Fibroblast of the aortic adventitia (primary cell): ENCODE results near the gene CSNK1D. TPM values are rescaled to one million over a fixed set of nuclear protein-coding genes. Genes with fewer than 3 reads are reported as not detected.

ENCODE experiments used
- DNase-seq: peaks from one replicate; pipeline ENCODE4 v3.0.0-alpha.2; 2010; ENCODE audit warnings: low read depth
- H3K4me3 ChIP-seq: 2 replicates; pipeline ENCODE4 v1.5.1; 2011; ENCODE audit warnings: low read depth, mild to moderate bottlenecking, control low read depth, low read length, moderate library complexity
- total RNA-seq: library from RNA; depleted of rRNA; stranded (reverse); fragments of >200 nt; gene quantifications from 2 replicates; pipeline ENCODE4 v1.2.3, GENCODE V29; 2012; ENCODE audit warnings: low replicate concordance
- TF ChIP-seq, protein P1 (sequence below): IDR thresholded peaks from 2 replicates; pipeline ENCODE4 v1.5.1; 2011; ENCODE audit warnings: mild to moderate bottlenecking, low read length, control low read depth, inconsistent platforms; ENCODE audit not compliant: insufficient read depth

The CSNK1D gene
- total RNA-seq, 1 donor = 52.7 TPM

DNA sequence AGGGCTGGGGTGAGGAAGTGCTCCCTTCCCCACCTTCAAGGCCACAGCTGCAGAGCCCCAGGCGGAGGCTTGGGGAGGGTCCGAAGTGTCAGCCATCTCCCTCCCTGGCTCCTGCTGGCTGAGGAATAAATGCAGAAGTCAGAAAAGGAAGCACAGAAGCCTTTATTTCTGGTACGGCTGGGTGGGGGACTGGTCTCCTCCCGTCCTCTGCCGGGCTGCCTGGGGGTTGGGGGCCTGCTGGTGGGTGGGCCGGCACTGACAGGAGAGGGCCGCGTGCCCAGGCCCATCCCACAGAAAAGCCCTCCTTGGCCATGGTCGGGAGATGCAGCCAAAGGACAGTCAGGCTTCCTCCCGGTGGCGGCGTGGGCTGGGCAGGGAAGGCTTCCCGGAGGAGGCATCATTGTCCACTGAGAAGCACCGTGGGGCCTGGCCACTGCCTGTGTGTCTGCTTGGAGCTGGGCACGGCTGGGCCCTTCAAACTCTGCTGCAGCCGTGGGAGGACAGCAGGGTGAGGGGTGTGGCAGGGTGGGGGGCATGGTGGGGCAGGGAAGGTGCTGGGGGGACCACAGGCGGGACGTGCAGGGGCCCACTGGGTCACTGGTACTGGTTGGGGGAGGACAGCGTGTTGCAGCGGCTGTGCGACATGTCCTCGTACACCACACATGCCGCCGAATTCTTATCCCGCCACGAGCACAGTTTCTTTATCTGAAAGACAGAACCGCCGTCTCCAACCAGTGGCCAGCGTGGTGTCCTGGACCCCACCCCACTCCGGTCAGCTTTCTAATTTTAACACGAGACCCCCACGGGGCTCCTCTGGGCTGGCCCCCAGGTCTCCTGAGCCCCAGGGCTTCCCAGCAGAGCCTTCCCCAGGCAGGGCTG is 41.5 kb upstream of the CSNK1D start:
- TF ChIP-seq, protein P1, sequence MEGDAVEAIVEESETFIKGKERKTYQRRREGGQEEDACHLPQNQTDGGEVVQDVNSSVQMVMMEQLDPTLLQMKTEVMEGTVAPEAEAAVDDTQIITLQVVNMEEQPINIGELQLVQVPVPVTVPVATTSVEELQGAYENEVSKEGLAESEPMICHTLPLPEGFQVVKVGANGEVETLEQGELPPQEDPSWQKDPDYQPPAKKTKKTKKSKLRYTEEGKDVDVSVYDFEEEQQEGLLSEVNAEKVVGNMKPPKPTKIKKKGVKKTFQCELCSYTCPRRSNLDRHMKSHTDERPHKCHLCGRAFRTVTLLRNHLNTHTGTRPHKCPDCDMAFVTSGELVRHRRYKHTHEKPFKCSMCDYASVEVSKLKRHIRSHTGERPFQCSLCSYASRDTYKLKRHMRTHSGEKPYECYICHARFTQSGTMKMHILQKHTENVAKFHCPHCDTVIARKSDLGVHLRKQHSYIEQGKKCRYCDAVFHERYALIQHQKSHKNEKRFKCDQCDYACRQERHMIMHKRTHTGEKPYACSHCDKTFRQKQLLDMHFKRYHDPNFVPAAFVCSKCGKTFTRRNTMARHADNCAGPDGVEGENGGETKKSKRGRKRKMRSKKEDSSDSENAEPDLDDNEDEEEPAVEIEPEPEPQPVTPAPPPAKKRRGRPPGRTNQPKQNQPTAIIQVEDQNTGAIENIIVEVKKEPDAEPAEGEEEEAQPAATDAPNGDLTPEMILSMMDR = no peak
- H3K4me3 ChIP-seq = no peak overlapping the region
- no peak for DNase-seq

DNA sequence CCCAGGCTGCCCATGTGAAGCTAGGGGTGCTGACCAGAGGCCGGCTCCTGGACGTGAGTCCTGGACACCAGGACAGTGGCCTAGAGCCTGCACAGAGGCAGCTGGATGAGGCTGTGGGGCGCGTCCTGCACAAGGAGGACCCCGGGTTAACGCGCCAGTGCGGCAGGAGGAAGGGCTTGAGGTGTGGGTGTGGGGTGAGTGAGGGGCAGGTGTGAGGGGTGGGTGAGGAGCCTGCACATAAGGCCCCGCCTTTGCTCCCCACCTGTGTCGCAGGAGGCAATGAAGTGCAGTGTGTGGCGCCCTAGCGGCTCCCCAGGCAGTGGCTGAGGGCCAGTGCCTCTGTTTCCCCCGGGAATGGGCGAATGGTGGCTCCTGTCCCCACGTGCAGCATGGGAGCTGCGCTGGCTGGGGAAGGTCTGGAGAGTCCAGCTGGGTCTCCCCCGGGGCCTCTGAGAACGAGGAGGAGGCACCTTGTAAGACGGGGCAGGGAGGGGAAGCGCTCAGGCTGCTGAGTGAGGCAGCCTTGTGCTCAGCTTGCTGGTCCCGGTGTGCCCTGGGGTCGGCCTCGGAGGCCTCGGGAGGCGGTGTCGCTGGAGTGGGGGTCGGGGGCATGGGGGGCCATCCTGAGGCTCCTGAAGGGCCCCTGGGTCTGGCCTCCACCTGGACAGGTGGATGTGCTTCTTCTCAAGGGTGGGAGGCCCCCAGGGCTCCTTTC is 40.7 kb upstream of the CSNK1D start:
- no peak for DNase-seq
- no peak overlapping the region for H3K4me3 ChIP-seq
- TF ChIP-seq, protein P1 = no peak

DNA sequence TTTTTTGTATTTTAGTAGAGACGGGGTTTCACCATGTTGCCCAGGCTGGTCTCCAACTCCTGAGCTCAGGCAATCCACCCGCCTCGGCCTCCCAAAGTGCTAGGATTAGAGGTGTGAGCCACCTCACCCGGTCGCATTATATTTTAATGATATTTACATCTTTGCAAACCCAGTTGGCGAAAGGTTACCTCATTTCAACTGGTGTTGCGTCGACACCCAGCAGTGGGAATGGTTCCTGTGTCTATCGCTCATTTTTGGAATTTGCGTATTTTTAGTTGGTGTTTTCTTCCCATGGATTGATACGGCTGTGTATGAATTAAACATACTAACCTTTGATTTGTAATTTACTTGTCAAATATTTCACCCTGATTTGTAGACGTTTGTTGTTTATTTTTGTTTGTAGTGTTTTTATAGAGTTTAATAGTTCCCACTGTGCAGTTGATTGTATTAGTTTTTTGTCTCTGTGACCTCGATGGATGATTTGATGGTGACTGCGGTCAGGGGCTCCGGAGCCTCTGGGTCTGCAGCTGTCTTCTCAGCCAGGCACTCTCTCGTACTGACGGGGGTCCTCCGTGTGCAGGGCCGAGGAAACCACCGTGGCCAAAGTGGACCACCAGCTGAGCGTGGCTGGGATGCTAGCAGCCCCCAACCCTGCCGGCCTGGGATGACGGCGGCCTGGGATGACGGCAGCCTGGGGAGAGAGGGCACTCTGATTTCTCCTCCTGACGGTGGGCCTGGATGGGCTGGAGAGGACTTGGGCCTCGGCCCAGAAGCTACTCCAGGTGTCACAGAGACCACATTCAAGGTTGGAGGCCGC is 39.9 kb upstream of the CSNK1D start:
- no peak overlapping the region for H3K4me3 ChIP-seq
- TF ChIP-seq, protein P1 = no peak
- no peak for DNase-seq

DNA sequence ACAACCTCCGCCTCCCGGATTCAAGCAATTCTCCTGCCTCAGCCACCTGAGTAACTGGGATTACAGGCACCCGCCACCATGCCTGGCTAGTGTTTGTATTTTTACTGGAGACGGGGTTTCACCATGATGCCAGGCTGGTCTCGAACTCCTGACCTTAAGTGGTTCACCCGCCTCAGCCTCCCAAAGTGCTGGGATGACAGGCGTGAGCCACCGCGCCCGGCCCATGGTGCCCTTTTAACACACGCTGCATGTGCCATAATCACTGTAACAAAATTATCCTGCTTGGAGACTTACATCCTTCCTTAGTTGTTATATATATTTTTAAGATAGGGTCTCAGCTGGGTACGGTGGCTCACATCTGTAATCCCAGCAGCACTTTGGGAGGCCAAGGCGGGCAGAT is 38.5 kb upstream of the CSNK1D start:
- no peak for DNase-seq
- TF ChIP-seq, protein P1 = no peak
- no peak overlapping the region for H3K4me3 ChIP-seq

DNA sequence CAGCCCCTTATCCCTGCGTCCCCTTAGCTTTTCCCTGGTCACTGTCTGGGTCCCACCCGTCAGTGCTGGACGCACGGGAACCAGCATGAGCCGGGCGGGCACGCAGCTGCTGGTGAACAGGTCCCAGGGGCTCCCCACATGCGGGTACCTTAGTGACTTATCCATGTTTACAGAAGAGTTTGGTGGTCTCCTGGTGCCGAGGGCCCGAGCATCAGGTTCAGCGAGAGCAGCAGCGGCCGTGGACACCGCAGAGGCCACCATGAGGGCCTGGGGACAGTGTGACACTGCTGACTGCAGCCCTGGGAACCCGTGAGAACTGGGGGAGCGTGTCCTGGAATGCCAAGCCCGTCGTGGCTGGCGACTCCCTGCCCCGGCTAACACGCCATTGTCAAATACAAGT is 37.4 kb upstream of the CSNK1D start:
- no peak for DNase-seq
- TF ChIP-seq, protein P1 = no peak
- no peak overlapping the region for H3K4me3 ChIP-seq
